ENCODE data around the gene CPD.
"Not testable (repeated sequence)": the region's sequence is repeated elsewhere in the genome, so short reads cannot be mapped to it uniquely, and the experiment has no call there.

CPD gene

DNA sequence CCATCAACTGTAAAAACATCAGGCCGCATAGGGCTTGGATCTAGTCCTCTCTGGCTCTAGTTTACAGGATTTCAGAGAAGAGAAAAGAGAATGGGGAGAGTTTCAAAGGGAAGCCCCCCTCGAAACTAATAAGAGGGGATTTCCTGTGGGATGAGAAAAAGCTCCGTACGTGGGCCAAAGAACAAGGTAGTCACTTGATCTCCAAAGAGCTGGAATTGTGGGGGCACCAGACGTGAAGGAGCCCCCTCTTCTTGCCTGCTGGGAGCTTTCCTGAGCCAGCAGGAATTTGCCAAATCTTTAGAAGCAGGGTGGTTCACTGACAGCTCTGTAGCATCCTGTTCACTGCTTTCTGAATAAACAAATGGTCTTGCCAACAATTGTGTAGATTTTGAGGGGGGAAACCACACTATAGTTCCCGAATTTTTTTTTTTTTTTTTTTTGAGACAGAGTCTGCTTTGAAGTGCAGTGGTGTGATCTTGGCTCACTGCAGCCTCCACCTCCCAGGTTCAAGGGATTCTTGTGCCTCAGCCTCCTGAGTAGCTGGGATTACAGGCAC lies 37.8 kb upstream of the CPD start:
- H3K9me3 ChIP-seq (ENCODE audit: low read depth, low read length) = no peaks in the 10 kb centered on the region
- TF ChIP-seq EZH2 (IDR thresholded peaks at IDR 0.05) = no peak
- TF ChIP-seq FOXP2 (optimal IDR thresholded peaks at IDR 0.05; ENCODE audit: control extremely low read depth, extremely low read length, insufficient read depth) = no peak
- no peak for TF ChIP-seq POLR2AphosphoS5 (IDR thresholded peaks at IDR 0.05; ENCODE audit: borderline replicate concordance, low read depth, low read length)
- no peak for DNase-seq (ENCODE audit: low read depth, low spot score)
- no peaks in the 10 kb centered on the region for H3K36me3 ChIP-seq (ENCODE audit: insufficient read depth, low read length)
- peak overlapping the region; percentile 34 for H3K4me3 ChIP-seq
- H3K27ac ChIP-seq = peak overlapping the region; percentile 52; the same call in 1 of the 2 replicates
- H3K9ac ChIP-seq (ENCODE audit: insufficient read length) = no peak overlapping the region

DNA sequence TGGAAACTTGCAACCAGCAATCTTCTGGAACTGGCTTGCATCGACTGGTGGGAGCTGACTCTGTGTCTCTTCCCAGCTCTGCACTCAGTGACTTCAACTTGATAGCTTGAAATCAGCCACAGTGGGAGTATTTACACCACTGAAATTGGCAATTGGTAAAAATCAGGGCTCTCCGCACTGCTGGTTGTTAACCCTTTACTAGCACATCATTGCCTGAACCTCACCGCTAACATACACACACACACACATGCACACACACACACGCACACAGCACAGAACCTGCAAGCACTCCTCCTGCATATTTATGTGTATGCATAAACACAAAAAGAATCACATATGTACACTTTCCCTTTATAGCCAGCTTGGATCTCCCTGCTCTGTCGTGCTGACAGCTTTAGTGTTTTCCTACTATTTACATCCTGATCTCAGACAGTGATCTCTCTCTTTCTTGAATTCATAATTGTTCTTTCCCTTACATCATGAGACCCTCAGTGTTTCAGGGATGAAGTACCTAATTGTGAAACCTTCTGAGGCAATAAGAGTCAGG lies 37.0 kb upstream of the CPD start:
- Histone ChIP-seq H3K4me3 (no peak overlapping the region), H3K36me3 (ENCODE audit: insufficient read depth, low read length) (no peaks in the 10 kb centered on the region), H3K27ac (no peak overlapping the region), H3K9me3 (ENCODE audit: low read depth, low read length) (no peaks in the 10 kb centered on the region), H3K9ac (ENCODE audit: insufficient read length) (no peak overlapping the region)
- DNase-seq (ENCODE audit: low read depth, low spot score) = no peak
- TF ChIP-seq EZH2 (IDR thresholded peaks at IDR 0.05) (no peak), FOXP2 (optimal IDR thresholded peaks at IDR 0.05; ENCODE audit: control extremely low read depth, extremely low read length, insufficient read depth) (no peak), POLR2AphosphoS5 (IDR thresholded peaks at IDR 0.05; ENCODE audit: borderline replicate concordance, low read depth, low read length) (no peak)

DNA sequence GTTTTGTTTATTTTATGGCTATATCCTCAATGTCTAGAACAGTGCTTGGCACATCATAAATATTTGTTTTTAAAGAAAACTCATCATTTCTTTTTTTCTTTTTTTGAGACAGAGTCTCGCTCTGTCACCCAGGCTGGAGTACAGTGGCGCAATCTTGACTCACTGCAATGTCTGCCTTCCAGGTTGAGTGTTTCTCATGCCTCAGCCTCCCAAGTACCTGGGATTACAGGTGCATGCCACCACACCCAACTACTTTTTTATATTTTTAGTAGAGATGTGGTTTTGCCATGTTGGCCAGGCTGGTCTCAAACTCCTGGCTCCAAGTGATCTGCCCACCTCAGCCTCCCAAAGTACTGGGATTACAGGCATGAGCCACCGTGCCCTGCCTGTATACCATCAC lies 35.5 kb upstream of the CPD start:
- H3K9me3 ChIP-seq (ENCODE audit: low read depth, low read length); H3K9ac ChIP-seq (ENCODE audit: insufficient read length); H3K27ac ChIP-seq; H3K36me3 ChIP-seq (ENCODE audit: insufficient read depth, low read length); H3K4me3 ChIP-seq; DNase-seq (ENCODE audit: low read depth, low spot score): not testable (repeated sequence)

DNA sequence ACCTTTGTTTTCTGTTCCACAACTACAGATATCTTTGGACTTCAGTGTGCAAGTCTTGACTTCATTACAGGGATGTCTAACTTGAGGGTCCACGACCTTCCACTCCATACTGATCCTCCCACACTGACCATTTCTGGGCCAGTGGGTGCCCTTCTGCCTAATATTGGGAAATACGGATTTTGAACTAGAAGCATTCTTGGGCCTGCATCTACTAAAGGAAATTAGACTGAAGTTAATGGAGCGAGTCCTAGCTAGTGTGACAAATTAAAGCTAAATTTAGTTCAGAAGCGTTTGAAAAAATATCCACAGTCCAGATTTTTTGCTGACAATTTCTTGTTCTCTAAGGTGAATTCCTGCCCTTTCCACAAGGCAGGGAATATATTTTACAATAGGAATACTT lies 34.9 kb upstream of the CPD start:
- H3K9ac ChIP-seq (ENCODE audit: insufficient read length) = no peak overlapping the region
- no peaks in the 10 kb centered on the region for H3K9me3 ChIP-seq (ENCODE audit: low read depth, low read length)
- no peak overlapping the region for H3K27ac ChIP-seq
- no peak for DNase-seq (ENCODE audit: low read depth, low spot score)
- no peak overlapping the region for H3K4me3 ChIP-seq
- no peak for TF ChIP-seq FOXP2 (optimal IDR thresholded peaks at IDR 0.05; ENCODE audit: control extremely low read depth, extremely low read length, insufficient read depth)
- no peak for TF ChIP-seq EZH2 (IDR thresholded peaks at IDR 0.05)
- no peak for TF ChIP-seq POLR2AphosphoS5 (IDR thresholded peaks at IDR 0.05; ENCODE audit: borderline replicate concordance, low read depth, low read length)
- no peaks in the 10 kb centered on the region for H3K36me3 ChIP-seq (ENCODE audit: insufficient read depth, low read length)

DNA sequence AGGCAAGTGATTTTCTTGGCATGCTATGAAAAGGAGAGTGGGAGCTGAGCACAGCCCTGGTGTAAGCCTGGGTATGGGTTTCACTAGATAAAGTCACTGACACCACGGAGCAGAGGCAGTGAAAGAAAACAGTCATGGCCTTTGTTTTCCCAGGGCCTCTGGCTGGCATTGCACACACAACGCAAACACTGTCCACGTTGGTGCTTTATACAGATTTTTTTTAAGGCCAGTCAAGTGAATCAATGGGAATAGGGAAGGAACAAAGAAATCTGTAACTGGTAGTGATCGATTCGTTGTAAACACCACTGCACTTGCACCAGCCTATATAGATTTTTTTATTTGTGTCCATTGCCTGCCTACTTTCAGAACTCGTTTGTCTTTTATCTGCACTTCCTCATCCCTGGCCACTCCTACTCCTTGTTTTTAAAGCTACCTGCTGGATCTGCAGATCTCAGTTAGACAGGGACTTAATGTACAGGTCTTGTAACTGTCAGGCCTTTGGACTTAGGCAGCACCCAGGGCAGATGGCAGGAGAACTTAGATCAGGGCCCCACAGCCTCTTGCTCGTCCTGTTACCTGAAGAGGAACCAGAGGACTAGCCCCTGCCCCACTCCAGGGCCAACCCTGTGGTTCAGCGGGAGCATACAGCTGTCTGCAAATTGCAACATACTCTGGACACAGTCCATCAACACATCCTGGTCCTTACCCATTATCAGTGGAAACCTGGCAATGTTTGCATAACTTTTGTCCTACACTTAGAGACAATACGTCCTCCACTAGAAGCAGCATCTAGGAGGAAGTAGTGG lies 34.2 kb upstream of the CPD start:
- no peak for DNase-seq (ENCODE audit: low read depth, low spot score)
- H3K36me3 ChIP-seq (ENCODE audit: insufficient read depth, low read length) = no peaks in the 10 kb centered on the region
- H3K9ac ChIP-seq (ENCODE audit: insufficient read length) = no peak overlapping the region
- no peaks in the 10 kb centered on the region for H3K9me3 ChIP-seq (ENCODE audit: low read depth, low read length)
- H3K4me3 ChIP-seq = no peak overlapping the region
- no peak for TF ChIP-seq EZH2 (IDR thresholded peaks at IDR 0.05)
- TF ChIP-seq FOXP2 (optimal IDR thresholded peaks at IDR 0.05; ENCODE audit: control extremely low read depth, extremely low read length, insufficient read depth) = no peak
- no peak for TF ChIP-seq POLR2AphosphoS5 (IDR thresholded peaks at IDR 0.05; ENCODE audit: borderline replicate concordance, low read depth, low read length)
- no peak overlapping the region for H3K27ac ChIP-seq

DNA sequence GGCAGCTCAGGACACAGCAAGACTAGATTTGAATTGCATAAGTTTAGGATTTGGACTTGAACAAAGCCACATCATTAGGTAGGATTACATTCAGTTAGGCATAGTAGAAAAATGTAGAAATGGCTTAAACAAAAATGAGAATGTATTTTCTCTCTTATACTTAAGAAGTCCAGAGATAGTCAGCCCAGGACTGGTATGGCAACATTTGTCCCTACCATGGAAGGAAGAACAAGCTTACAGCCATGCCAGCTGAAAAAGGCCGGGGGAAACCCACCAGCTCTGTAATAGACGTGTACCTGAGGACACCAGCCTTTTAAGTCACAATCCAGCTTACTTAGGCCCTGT lies 33.7 kb upstream of the CPD start:
- Histone ChIP-seq H3K9me3 (ENCODE audit: low read depth, low read length) (no peaks in the 10 kb centered on the region), H3K4me3 (no peak overlapping the region), H3K27ac (no peak overlapping the region), H3K36me3 (ENCODE audit: insufficient read depth, low read length) (no peaks in the 10 kb centered on the region), H3K9ac (ENCODE audit: insufficient read length) (no peak overlapping the region)
- TF ChIP-seq POLR2AphosphoS5 (IDR thresholded peaks at IDR 0.05; ENCODE audit: borderline replicate concordance, low read depth, low read length) = no peak
- no peak for TF ChIP-seq FOXP2 (optimal IDR thresholded peaks at IDR 0.05; ENCODE audit: control extremely low read depth, extremely low read length, insufficient read depth)
- no peak for TF ChIP-seq EZH2 (IDR thresholded peaks at IDR 0.05)
- no peak for DNase-seq (ENCODE audit: low read depth, low spot score)

DNA sequence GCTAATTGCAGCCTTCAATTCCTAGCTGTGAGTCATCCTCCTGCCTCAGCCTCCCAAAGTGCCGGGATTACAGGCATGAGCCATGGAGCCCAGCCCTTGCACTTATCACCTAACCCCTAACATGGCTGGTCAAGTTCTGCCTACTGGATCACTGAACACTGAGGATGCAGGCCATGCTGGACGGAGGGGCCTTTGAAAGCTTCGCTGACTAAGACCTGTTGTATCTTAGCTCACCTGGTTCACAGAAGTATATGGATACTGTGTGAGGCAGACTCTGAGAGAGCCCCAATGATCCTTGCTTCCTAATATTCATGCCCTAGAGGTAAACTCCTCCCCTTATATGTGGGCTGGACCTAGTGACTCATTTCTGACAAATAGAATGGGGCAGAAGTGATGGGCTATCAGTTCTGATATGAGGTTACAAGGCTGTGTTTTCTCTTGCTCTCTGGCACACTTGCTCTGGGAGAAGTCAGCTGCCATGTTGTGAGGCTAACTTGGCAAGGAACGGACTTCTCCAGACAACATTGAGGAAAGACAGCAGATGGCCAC lies 33.1 kb upstream of the CPD start:
- H3K36me3 ChIP-seq (ENCODE audit: insufficient read depth, low read length) = no peaks in the 10 kb centered on the region
- no peak overlapping the region for H3K4me3 ChIP-seq
- DNase-seq (ENCODE audit: low read depth, low spot score) = no peak
- H3K27ac ChIP-seq = no peak overlapping the region
- no peaks in the 10 kb centered on the region for H3K9me3 ChIP-seq (ENCODE audit: low read depth, low read length)
- TF ChIP-seq EZH2 (IDR thresholded peaks at IDR 0.05) (no peak), POLR2AphosphoS5 (IDR thresholded peaks at IDR 0.05; ENCODE audit: borderline replicate concordance, low read depth, low read length) (no peak), FOXP2 (optimal IDR thresholded peaks at IDR 0.05; ENCODE audit: control extremely low read depth, extremely low read length, insufficient read depth) (no peak)
- no peak overlapping the region for H3K9ac ChIP-seq (ENCODE audit: insufficient read length)

DNA sequence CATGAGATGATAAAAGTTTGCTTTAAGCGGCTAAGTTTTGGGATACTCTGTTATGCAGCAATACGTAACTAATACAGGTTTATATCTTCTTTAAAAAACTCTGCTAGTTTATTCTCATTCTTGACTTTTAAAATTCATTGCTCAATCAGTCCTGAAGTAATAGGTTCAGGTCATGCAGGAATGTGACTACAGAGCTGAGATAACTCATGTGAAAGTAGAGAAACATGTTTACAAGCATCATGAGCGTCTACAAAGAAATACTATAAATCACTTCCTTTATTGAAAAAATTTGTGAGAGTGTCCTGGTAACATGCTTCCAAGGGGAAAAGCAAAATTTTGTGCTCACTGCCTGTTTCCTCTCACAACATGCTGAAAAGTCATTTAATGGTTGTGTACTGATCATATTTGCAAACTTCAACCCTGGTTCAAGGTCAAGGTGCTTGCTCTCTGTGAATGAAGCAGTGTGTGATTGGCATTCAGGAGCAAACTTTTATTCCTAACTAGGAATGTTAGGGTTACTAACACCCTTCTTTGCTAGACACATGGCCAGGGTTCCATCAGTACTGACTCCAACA lies 32.4 kb upstream of the CPD start:
- DNase-seq (ENCODE audit: low read depth, low spot score) = no peak
- Histone ChIP-seq H3K9ac (ENCODE audit: insufficient read length) (no peak overlapping the region), H3K27ac (no peak overlapping the region), H3K9me3 (ENCODE audit: low read depth, low read length) (no peaks in the 10 kb centered on the region), H3K4me3 (no peak overlapping the region), H3K36me3 (ENCODE audit: insufficient read depth, low read length) (no peaks in the 10 kb centered on the region)
- TF ChIP-seq EZH2 (IDR thresholded peaks at IDR 0.05) (no peak), POLR2AphosphoS5 (IDR thresholded peaks at IDR 0.05; ENCODE audit: borderline replicate concordance, low read depth, low read length) (no peak), FOXP2 (optimal IDR thresholded peaks at IDR 0.05; ENCODE audit: control extremely low read depth, extremely low read length, insufficient read depth) (no peak)

Measured in SK-N-MC (cell line).